IMR-90 (cell line): Measurements from ENCODE around the gene ST3GAL3. TPM values are rescaled to one million over a fixed set of nuclear protein-coding genes. Genes with fewer than 3 reads are reported as not detected.

Experiments
- ATAC-seq: fragments of 200-7000 bp; cut with Tn5 transposase; 2 replicates; pipeline ENCODE4 v1.9.1; 2020; ENCODE audit warnings: low read depth, mild to moderate bottlenecking, moderate library complexity
- BruUV-seq: library from RNA; stranded (reverse); fragments of 400-500 nt; replicated peaks from 2 replicates; lab custom pipeline; 2021; lab: Mats Ljungman, UMichigan
- CTCF ChIA-PET: fragments of 300-600 bp; formaldehyde crosslinking; extraction: SDS; loops from one replicate; lab custom pipeline; 2021; ENCODE audit warnings: antibody characterized with exemption; lab: Yijun Ruan, JAX
- POLR2A ChIA-PET: fragments of 300-600 bp; sonication (Branson Sonifier 250); formaldehyde crosslinking; loops from one replicate; lab custom pipeline; 2022; ENCODE audit warnings: antibody characterized with exemption; ENCODE audit not compliant: unreplicated experiment; lab: Charles Lee
- DNase-seq: peaks from one replicate; pipeline ENCODE4 v3.0.0; 2013
- H2AFZ ChIP-seq: replicated peaks from 2 replicates; pipeline ENCODE3; 2013; ENCODE audit warnings: low read length, mild to moderate bottlenecking; ENCODE audit not compliant: poor library complexity
- H2AK5ac ChIP-seq: 2 replicates; pipeline ENCODE4 v1.6.1; 2013; ENCODE audit warnings: low read depth, low read length, inconsistent platforms
- H2AK9ac ChIP-seq: replicated peaks from 2 replicates; pipeline ENCODE3; 2013; ENCODE audit warnings: mild to moderate bottlenecking, low read depth, low read length, moderate library complexity; ENCODE audit not compliant: poor library complexity
- H2BK120ac ChIP-seq: 2 replicates; pipeline ENCODE4 v1.6.1; 2013; ENCODE audit warnings: low read depth, low read length, inconsistent platforms
- H2BK15ac ChIP-seq: 3 replicates; pipeline ENCODE4 v1.6.1; 2013; ENCODE audit warnings: low read depth, low read length, inconsistent platforms
- H2BK20ac ChIP-seq: 2 replicates; pipeline ENCODE4 v1.6.1; 2013; ENCODE audit warnings: low read depth, mild to moderate bottlenecking, inconsistent platforms, low read length, moderate library complexity
- H2BK5ac ChIP-seq: 2 replicates; pipeline ENCODE4 v1.6.1; 2013; ENCODE audit warnings: mild to moderate bottlenecking, low read depth, low read length, inconsistent platforms; ENCODE audit not compliant: poor library complexity, severe bottlenecking
- H3K14ac ChIP-seq: replicated peaks from 2 replicates; pipeline ENCODE4 v1.6.1; 2013; ENCODE audit warnings: low read depth, low read length, inconsistent platforms
- H3K18ac ChIP-seq: 2 replicates; pipeline ENCODE4 v1.6.1; 2013; ENCODE audit warnings: low read depth, low read length, control low read depth
- H3K23ac ChIP-seq: 2 replicates; pipeline ENCODE4 v1.6.1; 2013; ENCODE audit warnings: low read depth, low read length, inconsistent platforms
- H3K27ac ChIP-seq: 2 replicates; pipeline ENCODE4 v1.5.1; 2013; ENCODE audit warnings: mild to moderate bottlenecking, control low read depth, low read length; ENCODE audit not compliant: insufficient read depth
- H3K27me3 ChIP-seq: 2 replicates; pipeline ENCODE4 v1.6.1; 2013; ENCODE audit warnings: low read length; ENCODE audit not compliant: control insufficient read depth, insufficient read depth
- H3K36me3 ChIP-seq: 2 replicates; pipeline ENCODE4 v1.6.1; 2013; ENCODE audit warnings: low read length, mixed read lengths; ENCODE audit not compliant: control insufficient read depth, insufficient read depth
- H3K4ac ChIP-seq: 2 replicates; pipeline ENCODE4 v1.6.1; 2013; ENCODE audit warnings: low read depth, low read length, inconsistent platforms
- H3K4me1 ChIP-seq: 2 replicates; pipeline ENCODE4 v1.6.1; 2013; ENCODE audit warnings: low read length, mixed read lengths; ENCODE audit not compliant: control insufficient read depth, insufficient read depth
- H3K4me2 ChIP-seq: 2 replicates; pipeline ENCODE4 v1.6.1; 2013; ENCODE audit warnings: low read depth, mild to moderate bottlenecking, control low read depth, low read length, moderate library complexity
- H3K4me3 ChIP-seq: 2 replicates; pipeline ENCODE4 v1.5.1; 2013; ENCODE audit warnings: low read depth, mild to moderate bottlenecking, control low read depth, low read length, moderate library complexity; ENCODE audit not compliant: insufficient read depth
- H3K56ac ChIP-seq: 2 replicates; pipeline ENCODE4 v1.6.1; 2013; ENCODE audit warnings: low read length, inconsistent platforms; ENCODE audit not compliant: insufficient read depth; ENCODE audit errors: extremely low read depth
- H3K79me1 ChIP-seq, 2 experiments: 2 replicates each; pipeline ENCODE4 v1.6.1; 2013; ENCODE audit warnings: low read length in 2 of 2, inconsistent platforms in 1 of 2, low read depth in 1 of 2
- H3K9ac ChIP-seq: 2 replicates; pipeline ENCODE4 v1.6.1; 2013; ENCODE audit warnings: low read depth, low read length, control low read depth
- H3K9me1 ChIP-seq: 2 replicates; pipeline ENCODE4 v1.6.1; 2013; ENCODE audit warnings: low read length, inconsistent platforms; ENCODE audit not compliant: insufficient read depth
- H3K9me3 ChIP-seq: 2 replicates; pipeline ENCODE4 v1.6.1; 2013; ENCODE audit warnings: low read length; ENCODE audit not compliant: control insufficient read depth, insufficient read depth
- H4K20me1 ChIP-seq: 2 replicates; pipeline ENCODE4 v1.6.1; 2013; ENCODE audit warnings: low read length, inconsistent platforms; ENCODE audit not compliant: insufficient read depth
- H4K5ac ChIP-seq: 2 replicates; pipeline ENCODE4 v1.6.1; 2013; ENCODE audit warnings: mild to moderate bottlenecking, low read depth, low read length, control low read depth
- H4K8ac ChIP-seq, 2 experiments: 2 replicates each; pipeline ENCODE4 v1.6.1; 2013; ENCODE audit warnings: low read depth in 2 of 2, low read length in 2 of 2, control low read depth in 1 of 2, inconsistent platforms in 1 of 2
- H4K91ac ChIP-seq: 2 replicates; pipeline ENCODE4 v1.6.1; 2013; ENCODE audit warnings: low read depth, low read length, inconsistent platforms; ENCODE audit not compliant: insufficient read depth
- CEBPB ChIP-seq: IDR thresholded peaks from 2 replicates; pipeline ENCODE4 v1.6.1; 2012; ENCODE audit warnings: low read depth, low read length, improper control_type of control experiment
- ELK1 ChIP-seq: fragments of 150-350 bp; IDR thresholded peaks from 2 replicates; pipeline ENCODE4 v1.6.1; 2016; ENCODE audit warnings: low read depth, mild to moderate bottlenecking, low read length, moderate library complexity, borderline replicate concordance
- MAZ ChIP-seq: IDR thresholded peaks from 2 replicates; pipeline ENCODE4 v1.6.1; 2012; ENCODE audit warnings: low read depth, mild to moderate bottlenecking, low read length, improper control_type of control experiment, moderate library complexity, borderline replicate concordance
- MXI1 ChIP-seq: IDR thresholded peaks from 2 replicates; pipeline ENCODE4 v1.6.1; 2012; ENCODE audit warnings: low read depth, mild to moderate bottlenecking, low read length, moderate library complexity, borderline replicate concordance
- NFE2L2 ChIP-seq: fragments of 150-350 bp; IDR thresholded peaks from 2 replicates; pipeline ENCODE4 v1.6.1; 2016; ENCODE audit warnings: low read depth, mild to moderate bottlenecking, low read length
- POLR2A ChIP-seq: IDR thresholded peaks from 2 replicates; pipeline ENCODE4 v1.6.1; 2012; ENCODE audit warnings: mild to moderate bottlenecking, low read depth, low read length
- RAD21 ChIP-seq: IDR thresholded peaks from 2 replicates; pipeline ENCODE4 v1.6.1; 2012; ENCODE audit warnings: low read length, improper control_type of control experiment
- RCOR1 ChIP-seq: IDR thresholded peaks from 2 replicates; pipeline ENCODE4 v1.6.1; 2012; ENCODE audit warnings: mild to moderate bottlenecking, low read length, improper control_type of control experiment; ENCODE audit not compliant: insufficient replicate concordance
- SMC3 ChIP-seq: fragments of 150-350 bp; IDR thresholded peaks from 2 replicates; pipeline ENCODE4 v1.6.1; 2016; ENCODE audit warnings: low read depth, mild to moderate bottlenecking, antibody characterized with exemption, low read length, moderate library complexity
- USF2 ChIP-seq: fragments of 150-350 bp; IDR thresholded peaks from 2 replicates; pipeline ENCODE4 v1.6.1; 2017; ENCODE audit warnings: mild to moderate bottlenecking, antibody characterized with exemption, low read length, low read depth
- WGBS, 2 experiments: methylation state at CpG; one replicate each; pipeline versions ENCODE4 v1.1.5 to v1.1.7; 2013; ENCODE audit warnings: missing lambda C conversion rate in 2 of 2; ENCODE audit not compliant: insufficient read length in 1 of 2; ENCODE audit errors: extremely low coverage in 2 of 2; 5-methylcytosine and 5-hydroxymethylcytosine counted together
- dilution Hi-C: fragments of 300-500 bp; cut with HindIII; formaldehyde crosslinking; loops from one replicate; pipeline ENCODE4 v1.14.3; 2018; ENCODE audit warnings: low sequenced_read_pairs; ENCODE audit not compliant: unreplicated experiment
- in situ Hi-C: fragments of 300-500 bp; cut with MboI; formaldehyde crosslinking; loops from 3 replicates; pipeline ENCODE4 v1.14.3; 2019; ENCODE audit warnings: low sequenced_read_pairs, inconsistent platforms, mixed read lengths
- intact Hi-C: fragments of 100-400 bp; cut with micrococcal nuclease; formaldehyde crosslinking; loops from 2 replicates; pipeline ENCODE4 v1.10.0; 2022
- polyA plus RNA-seq, 3 experiments: library from polyadenylated mRNA; depleted of rRNA; stranded (reverse); fragments of >200 nt; gene quantifications; 2 replicates each; pipeline ENCODE4 v1.2.3, GENCODE V29; 2012; ENCODE audit warnings: low replicate concordance in 1 of 3
- total RNA-seq: library from RNA; depleted of rRNA; stranded (reverse); fragments of >200 nt; gene quantifications from 2 replicates; pipeline ENCODE4 v1.2.3, GENCODE V29; 2012

The ST3GAL3 gene
- total and polyA plus RNA-seq, 2 of the 4 experiments (the other 2 are of a cell fraction), result 12.0 to 14.8 TPM

GRCh38 chr1:43683560-43683959 is 23.8 kb upstream of the ST3GAL3 start:
- Histone ChIP-seq H4K8ac (no peak overlapping the region), H3K18ac (no peak overlapping the region), H3K9me1 (peaks cover 14% of the 10 kb centered on the region), H3K56ac (no peak overlapping the region), H3K14ac (no peak overlapping the region), H3K79me1 (peaks cover 34 to 64% of the 10 kb centered on the region in 2 experiments), H3K4ac (no peak overlapping the region), H2AFZ (no peak overlapping the region), H3K27me3 (no peaks in the 10 kb centered on the region), H2BK15ac (no peak overlapping the region), H3K9me3 (no peaks in the 10 kb centered on the region), H3K4me1 (peaks cover 4% of the 10 kb centered on the region), H4K20me1 (peaks cover 12% of the 10 kb centered on the region; the same call in 1 of the 2 replicates), H3K27ac (no peak overlapping the region), H2AK9ac (no peak overlapping the region), H3K4me2 (no peak overlapping the region), H3K23ac (no peak overlapping the region), H2AK5ac (no peak overlapping the region), H3K36me3 (peaks cover 68% of the 10 kb centered on the region), H3K4me3 (no peak overlapping the region), H4K91ac (no peak overlapping the region), H2BK120ac (no peak overlapping the region), H2BK5ac (no peak overlapping the region), H4K5ac (no peak overlapping the region), H2BK20ac (no peak overlapping the region), H3K9ac (no peak overlapping the region)
- DNase-seq (no peak), ATAC-seq (no peak)
- intact Hi-C loops, result no loop called here
- ChIA-PET CTCF (no interaction called here), POLR2A (no interaction called here)
- BruUV-seq, result no TSS peak
- WGBS, 2 experiments, result 100% methylated on average over 2 of the region's 4 CpGs; no CpG with 5 or more reads in 1 of the 2 experiments
- dilution Hi-C loops, result no loop called here
- in situ Hi-C loops, result no loop called here
- TF ChIP-seq RAD21 (no peak), ELK1 (no peak), USF2 (no peak), MXI1 (no peak), NFE2L2 (no peak), RCOR1 (no peak), MAZ (no peak), SMC3 (no peak), POLR2A (no peak), CEBPB (no peak)
